ENCODE results near the gene ADAMTS3. TPM values are rescaled to one million over a fixed set of nuclear protein-coding genes. Genes with fewer than 3 reads are reported as not detected.
"Not testable (repeated sequence)": the region's sequence is repeated elsewhere in the genome, so short reads cannot be mapped to it uniquely, and the experiment has no call there.

The ADAMTS3 gene
- total RNA-seq, 1 donor from 2014 or later: 20.4 TPM

DNA sequence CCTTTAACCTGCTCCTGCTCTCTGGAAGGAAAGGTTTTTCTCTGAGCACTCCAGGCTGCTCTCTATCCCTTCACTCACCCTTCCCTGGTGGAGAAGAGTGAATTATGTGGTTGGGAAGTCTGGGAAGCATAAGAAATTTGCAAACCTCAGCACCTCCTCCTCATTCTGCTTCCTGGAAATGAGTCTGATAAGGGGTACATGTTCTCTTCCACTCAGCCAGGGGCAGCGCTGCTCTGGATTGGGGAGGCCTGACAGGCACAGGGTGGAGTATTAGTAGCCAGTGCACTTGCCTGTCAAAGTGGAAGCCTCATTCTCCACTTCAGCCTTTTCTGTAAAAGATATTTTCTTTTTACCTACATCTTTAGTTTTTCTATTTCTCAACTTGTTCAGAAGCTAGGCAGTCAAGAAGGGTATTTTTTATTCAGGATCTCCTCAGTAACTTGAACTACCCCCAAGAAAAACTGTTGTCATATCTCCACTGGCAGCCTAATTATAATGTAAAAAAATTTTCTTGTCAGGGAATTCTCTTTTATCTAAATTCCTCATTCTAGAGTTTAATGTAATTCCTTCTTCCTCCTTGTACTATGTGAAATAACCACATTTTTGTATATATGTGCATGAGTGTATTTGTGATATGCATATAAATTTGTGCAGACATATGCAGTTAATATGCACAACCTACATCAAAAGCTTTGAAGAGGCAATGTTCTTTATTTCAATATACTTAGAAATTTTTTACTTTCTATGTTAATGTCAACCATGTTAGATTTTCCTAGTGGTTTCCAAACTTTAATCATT lies 15.3 kb downstream of the ADAMTS3 start:
- DNase-seq (ENCODE audit: low spot score in 2 of 2) (no peak), FAIRE-seq (no peak)

DNA sequence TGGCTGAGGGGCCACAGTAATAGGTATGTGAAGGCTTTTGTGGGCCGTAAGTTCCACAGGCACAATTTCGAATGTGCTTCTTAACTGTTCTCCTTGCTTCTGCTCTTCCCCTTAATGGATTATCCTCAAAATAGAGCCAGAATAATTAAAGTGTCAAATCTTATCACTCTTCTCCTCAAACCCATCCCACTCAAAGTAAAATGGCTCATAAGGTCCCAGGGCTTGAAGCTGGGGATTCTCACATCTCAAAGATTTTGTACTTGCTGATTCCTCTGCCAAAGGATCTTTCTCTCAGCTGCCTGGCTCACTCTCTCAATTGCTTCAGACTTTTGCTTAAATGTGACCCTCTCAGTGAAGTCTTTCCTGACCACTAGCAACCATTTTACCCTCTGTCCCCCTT lies 16.6 kb downstream of the ADAMTS3 start:
- no peak for FAIRE-seq
- no peak for DNase-seq (ENCODE audit: low spot score in 2 of 2)

DNA sequence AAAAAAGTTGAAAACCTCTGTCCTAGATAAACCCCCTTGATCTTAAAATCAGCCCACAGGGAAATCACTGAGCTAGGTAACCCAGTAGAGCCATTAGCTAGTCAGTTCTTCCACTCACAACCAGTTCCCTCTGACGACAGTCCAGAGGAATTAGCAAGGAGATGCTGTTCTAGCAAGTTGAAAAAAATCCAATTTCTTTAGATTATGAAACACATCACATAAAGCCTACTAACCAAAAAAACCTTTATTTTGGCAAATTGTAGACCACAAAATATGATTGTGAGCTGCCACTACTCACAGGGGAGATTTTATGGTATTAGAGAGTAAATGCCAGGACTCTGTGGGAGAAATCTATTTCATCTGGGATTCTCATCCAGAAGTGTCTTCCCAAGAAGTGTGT lies 22.6 kb downstream of the ADAMTS3 start:
- DNase-seq (ENCODE audit: low spot score in 2 of 2) (no peak), FAIRE-seq (no peak)

DNA sequence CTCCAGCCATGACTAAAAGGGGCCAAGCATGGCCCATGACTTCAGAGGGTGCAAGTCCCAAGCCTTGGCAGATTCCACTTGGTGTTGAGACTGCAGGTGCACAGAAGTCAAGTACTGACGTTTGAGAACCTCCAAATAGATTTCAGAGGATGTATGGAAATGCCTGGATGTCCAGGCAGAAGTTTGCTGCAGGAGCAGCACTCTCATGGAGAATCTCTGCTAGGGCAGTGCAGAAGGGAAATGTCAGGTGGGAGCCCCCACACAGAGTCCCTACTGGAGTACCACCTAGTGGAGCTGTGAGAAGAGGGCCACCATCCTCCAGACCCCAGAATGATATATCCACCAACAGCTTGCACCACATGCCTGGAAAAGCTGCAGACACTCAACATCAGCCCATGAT lies 28.3 kb downstream of the ADAMTS3 start:
- DNase-seq (ENCODE audit: low spot score in 2 of 2); FAIRE-seq: not testable (repeated sequence)

DNA sequence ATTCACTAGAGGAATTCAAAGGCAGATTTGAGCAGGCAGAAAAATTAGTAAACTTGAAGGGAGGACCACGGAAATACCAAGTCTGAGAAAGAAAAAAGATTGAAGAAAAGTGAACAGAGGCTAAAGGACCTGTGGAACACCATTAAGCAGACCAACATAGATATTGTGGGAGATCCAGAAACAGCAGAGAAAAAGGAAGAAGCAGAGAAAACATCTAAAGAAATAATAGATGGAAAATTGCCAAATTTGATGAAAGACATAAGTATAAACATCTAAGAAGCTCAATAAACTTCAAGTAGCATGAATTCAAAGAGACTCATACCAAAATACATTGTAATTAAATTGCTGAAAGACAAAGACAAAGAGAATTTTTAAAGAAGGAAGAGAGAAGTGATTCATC lies 31.0 kb downstream of the ADAMTS3 start:
- FAIRE-seq (no peak), DNase-seq (ENCODE audit: low spot score in 2 of 2) (no peak)

DNA sequence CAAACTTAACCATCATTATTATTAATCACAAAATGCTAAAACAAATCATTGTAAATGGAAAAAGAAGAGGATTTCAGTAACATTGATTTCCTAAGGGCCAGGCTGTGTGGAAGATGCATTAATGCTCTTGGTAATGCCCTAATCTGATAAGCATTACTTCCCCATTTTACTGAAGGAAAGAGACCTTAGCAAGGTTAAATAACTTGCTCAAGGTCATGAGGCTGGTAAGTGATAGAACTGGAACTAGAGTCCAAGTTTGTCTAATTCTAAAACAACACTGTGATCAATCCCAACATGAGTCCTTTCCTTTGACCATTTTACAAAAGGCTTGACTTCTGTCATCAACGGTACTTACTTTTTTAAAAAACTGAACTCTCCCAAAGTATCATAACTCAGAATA lies 32.6 kb downstream of the ADAMTS3 start:
- FAIRE-seq: no peak

DNA sequence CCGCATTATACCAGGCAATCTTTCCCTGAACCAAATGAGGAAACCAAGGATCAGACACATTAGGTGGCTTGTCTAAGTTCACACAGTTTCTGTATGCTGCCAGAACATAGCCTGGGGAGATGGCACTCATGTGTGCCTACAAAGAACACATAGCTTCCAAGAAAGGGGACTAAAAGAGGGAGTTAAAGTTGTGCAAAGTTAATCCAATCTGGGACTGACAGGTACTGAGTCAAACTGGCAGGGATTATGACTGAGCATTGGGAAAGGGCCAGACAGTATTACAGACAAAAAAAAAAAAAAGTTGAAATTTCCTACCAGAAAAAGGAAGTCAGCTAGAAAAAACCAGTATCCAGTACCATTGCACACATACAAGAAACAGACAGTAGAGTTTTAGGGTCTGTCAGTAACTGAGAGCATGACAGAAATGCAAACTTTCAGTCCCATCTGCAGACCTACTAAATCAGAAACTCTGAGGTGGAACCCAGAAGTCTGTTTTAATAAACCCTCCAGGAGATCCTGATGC lies 37.2 kb downstream of the ADAMTS3 start:
- DNase-seq (ENCODE audit: low spot score in 2 of 2) (no peak), FAIRE-seq (no peak)

More for the DNA sequence above, 32.6 kb downstream of the ADAMTS3 start:
- no peak for DNase-seq (ENCODE audit: low spot score in 2 of 2)

DNA sequence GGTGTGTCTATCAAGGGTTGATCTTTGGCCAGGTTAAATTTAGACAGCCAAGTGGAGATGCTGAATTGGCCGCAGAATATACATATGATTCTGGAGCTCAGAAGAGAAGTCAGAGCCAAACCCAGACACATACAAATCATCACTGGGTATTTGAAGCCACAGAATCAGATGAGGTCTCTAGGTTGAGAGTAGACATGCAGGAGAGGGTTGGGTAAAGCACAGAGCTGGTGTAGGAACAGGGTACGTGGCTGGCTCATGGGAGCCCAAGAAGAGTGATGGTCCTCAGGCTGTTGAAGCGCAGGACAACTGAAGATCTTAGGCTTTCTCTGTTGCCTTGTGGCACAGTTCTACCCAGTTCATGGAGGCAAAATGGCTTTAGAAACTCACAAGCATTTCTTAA lies 37.7 kb downstream of the ADAMTS3 start:
- DNase-seq (ENCODE audit: low spot score in 2 of 2): no peak

DNA sequence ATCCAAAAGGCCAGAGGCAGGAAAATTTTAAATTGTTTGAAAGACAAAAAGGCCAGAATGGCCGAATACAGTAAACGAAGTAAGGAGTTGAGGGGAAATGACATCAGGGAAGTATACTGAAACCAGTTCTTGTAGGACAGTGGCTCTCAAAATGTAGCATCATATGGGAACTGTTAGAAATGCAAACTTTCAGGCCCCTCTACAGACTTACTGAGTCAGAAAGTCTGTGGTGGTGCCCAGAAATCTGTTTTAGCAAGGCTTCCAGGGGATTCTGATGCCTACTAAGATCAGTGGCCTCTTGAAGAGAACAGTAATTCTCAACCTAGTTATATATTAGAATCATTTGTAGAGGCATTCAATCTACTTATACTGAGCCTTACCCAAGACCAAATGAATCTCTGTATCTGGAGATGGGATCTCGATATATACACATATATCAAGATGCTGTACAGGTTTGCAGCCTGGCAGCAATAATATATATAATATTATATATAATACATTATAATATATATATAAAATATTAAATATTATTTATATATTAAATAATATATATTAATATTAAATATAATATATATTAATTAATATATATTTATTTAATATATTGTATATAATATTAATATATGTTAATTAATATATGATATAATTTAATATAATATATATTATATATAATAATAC lies 39.7 kb downstream of the ADAMTS3 start:
- FAIRE-seq: no peak
- DNase-seq (ENCODE audit: low spot score in 2 of 2): no peak

More for the DNA sequence above, 37.7 kb downstream of the ADAMTS3 start:
- FAIRE-seq: no peak

DNA sequence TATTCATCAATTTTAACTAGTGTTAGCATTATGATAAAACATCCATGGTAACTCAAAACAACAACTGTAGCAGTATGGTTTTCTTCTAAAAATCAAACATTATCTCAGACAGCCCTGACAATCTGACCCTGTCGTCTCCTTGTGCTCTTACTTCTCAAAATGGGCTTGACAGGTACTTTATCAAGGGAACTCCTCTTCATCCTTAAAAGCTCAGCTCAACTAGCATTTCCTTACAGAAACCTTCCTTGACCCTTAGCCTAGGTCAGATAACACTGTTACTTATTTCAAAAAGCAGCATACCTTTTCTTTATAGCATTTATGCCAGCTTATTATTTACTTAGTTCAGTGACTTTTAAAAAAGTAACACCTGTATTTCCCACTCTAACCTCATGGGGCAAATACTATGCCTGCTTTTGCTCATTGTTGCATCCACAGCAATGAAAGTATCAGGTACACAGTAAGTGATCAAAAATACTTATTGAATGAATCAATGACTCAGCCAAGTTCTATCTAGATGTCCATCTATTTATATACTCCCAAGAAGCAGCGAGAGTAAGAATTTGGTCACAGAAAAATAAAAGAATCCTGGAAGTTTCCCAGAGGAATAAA lies 41.9 kb downstream of the ADAMTS3 start:
- DNase-seq (ENCODE audit: low spot score in 2 of 2): no peak
- no peak for FAIRE-seq

DNA sequence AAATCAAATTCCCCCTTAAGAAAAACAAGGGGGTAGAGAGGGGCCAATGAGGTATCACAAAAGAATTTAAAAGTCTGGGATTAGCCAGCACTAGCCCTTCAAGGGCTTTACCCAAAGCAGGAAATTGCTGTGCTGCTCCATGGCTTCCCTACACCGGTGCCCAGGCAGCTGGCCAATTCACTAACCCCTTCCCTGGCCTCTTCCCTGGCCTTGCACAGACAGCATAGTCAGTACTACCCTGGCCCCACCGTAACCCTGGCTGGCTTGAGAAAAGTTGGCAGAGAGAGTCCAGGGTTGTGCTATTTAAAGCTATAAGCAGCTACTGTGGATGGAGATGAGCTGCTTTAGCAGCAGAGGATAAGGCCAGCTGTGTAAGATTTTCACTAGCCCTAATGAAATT lies 43.1 kb downstream of the ADAMTS3 start:
- no peak for FAIRE-seq

DNA sequence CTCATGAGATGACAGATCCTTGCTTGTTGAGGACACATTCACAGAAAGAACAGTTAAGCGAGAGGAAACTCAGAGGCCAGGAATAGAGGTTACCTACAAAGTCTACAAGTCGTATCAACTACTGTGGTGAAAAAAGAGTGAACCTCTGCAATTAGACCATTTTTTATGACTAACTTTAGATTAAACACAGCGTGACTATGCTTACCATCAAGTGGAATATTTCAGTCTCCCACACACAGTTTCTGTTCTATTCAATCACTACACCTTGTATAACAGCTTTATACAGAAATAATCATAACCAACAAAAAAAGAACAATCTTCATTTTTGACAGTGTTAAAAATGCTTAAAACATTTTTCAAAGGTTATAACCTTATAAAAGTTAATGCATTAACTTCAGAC lies 46.6 kb downstream of the ADAMTS3 start:
- FAIRE-seq (no peak), DNase-seq (ENCODE audit: low spot score in 2 of 2) (no peak)

More for the DNA sequence above, 43.1 kb downstream of the ADAMTS3 start:
- no peak for DNase-seq (ENCODE audit: low spot score in 2 of 2)

DNA sequence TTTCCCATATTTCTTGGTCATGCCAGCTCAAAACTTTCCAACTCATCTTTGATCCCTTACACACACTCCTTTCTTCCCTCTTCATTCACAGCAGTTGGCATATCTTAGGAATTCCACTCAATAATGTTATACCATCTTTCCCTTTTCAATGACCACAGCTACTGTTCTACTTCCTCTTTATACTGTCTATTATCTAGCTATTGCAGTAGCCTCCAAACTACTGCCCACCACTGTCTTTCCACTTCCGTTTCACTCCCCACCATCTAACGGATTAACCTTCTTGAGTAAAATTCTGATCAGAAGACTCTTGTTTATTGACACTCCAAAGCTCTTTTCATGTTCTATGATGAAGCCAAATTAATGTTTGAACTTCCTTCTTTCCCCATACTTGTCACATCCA lies 55.8 kb downstream of the ADAMTS3 start:
- DNase-seq (ENCODE audit: low spot score in 2 of 2) (no peak), FAIRE-seq (no peak)

DNA sequence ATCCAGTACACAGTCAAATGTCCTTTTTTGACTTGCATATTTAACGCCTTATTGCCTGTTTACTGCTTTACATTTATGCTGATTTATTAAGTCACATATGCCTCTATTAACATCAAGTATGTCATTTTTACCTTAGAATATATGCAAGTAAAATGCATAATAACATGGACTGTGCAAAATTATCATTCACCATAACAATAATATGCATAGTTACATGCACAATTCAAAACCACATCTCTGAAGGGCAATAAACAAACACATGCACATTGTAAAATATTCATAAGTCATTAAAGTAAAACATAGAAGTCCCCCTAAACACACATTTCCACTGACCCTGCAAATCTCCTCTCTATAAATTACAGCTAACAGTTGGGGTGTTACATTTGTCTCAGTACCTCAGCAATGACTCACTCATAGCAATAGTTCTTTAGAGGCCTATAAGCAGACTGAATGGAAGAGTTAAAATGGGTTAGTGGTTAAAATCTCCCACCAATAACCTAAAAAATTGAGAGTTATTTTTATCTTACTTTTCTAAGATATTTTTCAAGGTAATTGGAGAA lies 61.1 kb downstream of the ADAMTS3 start:
- FAIRE-seq (no peak), DNase-seq (ENCODE audit: low spot score in 2 of 2) (no peak)

DNA sequence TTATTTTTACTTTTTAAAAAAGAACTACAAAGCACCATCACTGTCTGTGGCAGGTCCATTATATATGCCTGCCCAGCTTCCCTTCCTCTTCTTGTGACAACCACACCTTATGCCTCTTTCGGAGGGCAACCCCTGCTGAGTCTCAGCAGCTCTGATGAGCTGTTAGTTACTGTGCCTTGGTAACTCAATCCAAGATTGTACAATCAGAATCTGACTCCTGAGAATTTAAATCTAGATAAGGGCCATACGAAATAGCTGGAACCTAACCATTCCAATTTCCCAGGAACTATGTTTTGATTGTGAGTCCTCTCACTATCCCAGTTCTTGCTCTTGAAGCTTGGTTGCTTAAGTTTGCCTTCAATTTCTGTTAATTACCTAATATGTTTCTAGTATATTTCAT lies 61.9 kb downstream of the ADAMTS3 start:
- DNase-seq (ENCODE audit: low spot score in 2 of 2): no peak
- no peak for FAIRE-seq

DNA sequence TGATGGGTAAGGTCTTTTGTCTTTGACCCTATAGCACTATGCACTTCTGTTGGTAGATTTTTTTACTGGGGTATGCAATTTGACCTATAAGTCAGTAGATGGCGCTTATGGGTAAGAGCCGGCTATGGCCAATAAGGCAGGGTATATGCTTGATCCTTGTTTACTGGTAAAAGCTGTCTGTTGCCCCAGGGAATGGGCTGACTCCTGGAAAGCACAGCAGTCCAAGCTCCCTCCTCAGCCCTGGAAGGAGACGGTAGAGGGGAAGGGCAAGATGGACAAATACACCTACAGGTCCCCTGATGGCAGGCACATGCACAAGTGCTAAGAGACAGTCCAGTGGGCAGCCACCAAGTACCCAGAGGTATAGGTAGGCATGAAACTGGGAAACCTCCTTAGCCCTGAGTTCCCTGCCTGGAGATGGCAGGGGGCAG lies 63.7 kb downstream of the ADAMTS3 start:
- no peak for FAIRE-seq
- no peak for DNase-seq (ENCODE audit: low spot score in 2 of 2)

DNA sequence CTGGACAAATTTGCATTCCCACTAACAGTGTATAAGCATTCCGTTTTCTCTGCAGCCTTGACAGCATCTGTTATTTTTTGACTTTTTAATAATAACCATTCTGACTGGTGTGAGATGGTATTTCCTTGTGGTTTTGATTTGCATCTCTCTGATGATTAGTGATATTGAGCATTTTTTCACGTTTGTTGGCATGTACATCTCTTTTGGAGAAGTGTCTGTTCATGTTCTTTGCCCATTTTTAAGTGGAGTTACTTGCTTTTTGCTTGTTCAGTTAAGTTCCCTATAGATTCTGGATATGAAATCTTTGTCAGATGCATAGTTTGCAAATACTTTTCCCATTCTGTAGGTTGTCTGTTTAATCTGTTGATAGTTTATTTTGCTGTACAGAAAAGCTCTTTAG lies 68.8 kb downstream of the ADAMTS3 start:
- DNase-seq (ENCODE audit: low spot score in 2 of 2): no peak
- FAIRE-seq: no peak

DNA sequence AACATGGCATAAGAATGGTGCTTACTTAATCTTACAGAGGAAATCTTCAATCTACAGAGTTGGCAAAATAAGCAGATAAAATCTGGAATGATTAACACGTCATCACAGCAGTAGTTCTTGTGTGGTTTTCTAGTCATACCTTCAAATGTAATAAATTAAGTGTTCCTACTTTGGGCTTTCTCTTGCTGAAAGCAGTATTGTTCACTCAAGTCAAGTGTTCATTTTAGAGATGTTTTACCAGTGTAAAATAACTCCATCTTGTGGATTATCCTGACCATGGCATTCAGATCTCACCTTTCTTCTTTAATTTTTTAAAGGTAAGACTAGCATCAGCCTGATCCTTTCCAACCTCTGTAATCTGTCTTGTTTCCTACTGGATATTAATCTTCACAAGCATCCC lies 72.9 kb downstream of the ADAMTS3 start:
- no peak for FAIRE-seq

DNA sequence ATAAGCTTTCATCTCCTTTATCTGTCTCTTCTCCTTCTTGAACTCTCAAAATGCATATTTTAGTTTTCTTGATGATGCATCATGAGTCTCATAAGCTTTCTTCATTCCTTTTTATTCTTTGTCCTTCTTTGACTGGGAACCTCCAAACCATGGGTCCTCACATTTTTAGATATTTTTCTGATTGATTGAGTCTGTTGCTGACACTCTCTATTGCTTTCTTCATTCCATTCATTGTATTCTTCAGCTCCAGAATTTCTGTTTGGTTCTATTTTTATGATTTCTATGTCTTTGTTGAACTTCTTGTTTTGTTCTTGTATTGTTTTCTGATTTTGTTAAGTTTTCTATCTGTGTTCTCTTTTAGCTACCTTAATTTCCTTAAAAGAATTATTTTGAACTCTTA lies 74.9 kb downstream of the ADAMTS3 start:
- no peak for DNase-seq (ENCODE audit: low spot score in 2 of 2)
- FAIRE-seq: no peak

More for the DNA sequence above, 72.9 kb downstream of the ADAMTS3 start:
- DNase-seq (ENCODE audit: low spot score in 2 of 2): no peak

DNA sequence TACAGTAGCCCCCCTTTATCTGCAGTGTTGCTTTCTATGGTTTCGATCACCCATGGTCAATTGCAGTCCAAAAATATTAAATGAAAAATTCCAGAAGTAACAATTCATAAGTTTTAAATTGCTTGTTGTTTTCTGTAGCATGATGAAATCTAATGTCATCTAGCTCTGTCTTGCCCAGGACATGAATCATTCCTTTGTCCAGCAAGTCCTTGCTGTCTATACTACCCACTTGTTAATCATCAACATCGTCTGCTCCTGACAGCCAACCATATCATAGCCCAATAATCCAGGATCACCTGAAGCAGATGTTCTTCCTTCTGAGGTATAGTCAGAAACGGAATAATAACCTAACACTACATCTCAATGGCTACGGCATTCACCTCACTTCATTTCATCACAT lies 79.8 kb downstream of the ADAMTS3 start:
- DNase-seq (ENCODE audit: low spot score in 2 of 2) (no peak), FAIRE-seq (no peak)

DNA sequence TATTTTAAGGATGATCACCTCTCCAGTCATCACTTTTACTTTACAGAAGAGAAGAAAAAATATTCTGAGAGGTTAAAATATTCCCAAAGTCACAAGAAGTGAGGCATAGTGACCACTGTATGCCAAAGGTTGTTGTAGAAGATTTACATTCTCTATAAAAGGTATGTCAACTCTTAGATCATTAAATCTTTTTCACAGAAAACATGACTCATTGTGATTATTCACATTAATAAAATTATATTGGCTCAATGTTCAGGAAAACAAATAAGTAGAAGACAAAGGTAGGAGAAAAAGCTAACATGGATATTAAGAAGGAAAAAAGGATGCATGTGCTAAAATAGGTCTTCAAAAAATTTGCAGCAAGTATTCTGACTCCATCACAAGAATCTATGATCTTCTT lies 82.0 kb downstream of the ADAMTS3 start:
- DNase-seq (ENCODE audit: low spot score in 2 of 2) (no peak), FAIRE-seq (no peak)

All from frontal cortex (tissue), 4 donors.